Measurements from ENCODE around the gene SIRT1. TPM values are rescaled to one million over a fixed set of nuclear protein-coding genes. Genes with fewer than 3 reads are reported as not detected.

SIRT1 gene
- total RNA-seq, 1 experiment from 2014 or later, result 42.6 TPM

- ChIA-PET CTCF (no interaction called here), POLR2A (ENCODE audit: low non-redundant PET) (no interaction called here)
- no TSS peak for BruUV-seq (replicated peaks)
- no peaks in the 10 kb centered on the region for H3K4me1 ChIP-seq (ENCODE audit: insufficient read depth, low read length, poor library complexity, severe bottlenecking)
- no peak overlapping the region for H3K27ac ChIP-seq (ENCODE audit: low read depth, low read length, poor library complexity, severe bottlenecking)
- H3K27me3 ChIP-seq (replicated peaks; ENCODE audit: insufficient read depth, low read depth, low read length, poor library complexity), result no peaks in the 10 kb centered on the region
- H3K4me3 ChIP-seq (ENCODE audit: low read depth, low read length, poor library complexity, severe bottlenecking), result no peak overlapping the region
- TF ChIP-seq CTCF (conservative IDR thresholded peaks at IDR 0.05; ENCODE audit: low read depth, low read length) (no peak), EZH2 (IDR thresholded peaks at IDR 0.05; ENCODE audit: borderline replicate concordance, low read depth, low read length, poor library complexity, severe bottlenecking) (no peak)
- peaks cover 7% of the 10 kb centered on the region for H3K36me3 ChIP-seq (ENCODE audit: insufficient read depth, low read length, poor library complexity, severe bottlenecking)
- intact Hi-C loops (cut with micrococcal nuclease; ENCODE audit: unreplicated experiment), result no loop called here
- no peak for DNase-seq (ENCODE audit: low spot score)
- no peaks in the 10 kb centered on the region for H3K9me3 ChIP-seq (ENCODE audit: low read depth, low read length, poor library complexity, severe bottlenecking)
Measured at GRCh38 chr10:67943917-67944316, 59.5 kb downstream of the SIRT1 start.

GRCh38 chr10:67955614-67956013 lies 71.2 kb downstream of the SIRT1 start:
- Histone ChIP-seq H3K27me3 (replicated peaks; ENCODE audit: insufficient read depth, low read depth, low read length, poor library complexity) (no peaks in the 10 kb centered on the region), H3K4me3 (ENCODE audit: low read depth, low read length, poor library complexity, severe bottlenecking) (no peak overlapping the region), H3K4me1 (ENCODE audit: insufficient read depth, low read length, poor library complexity, severe bottlenecking) (no peaks in the 10 kb centered on the region), H3K9me3 (ENCODE audit: low read depth, low read length, poor library complexity, severe bottlenecking) (no peaks in the 10 kb centered on the region), H3K27ac (ENCODE audit: low read depth, low read length, poor library complexity, severe bottlenecking) (no peak overlapping the region), H3K36me3 (ENCODE audit: insufficient read depth, low read length, poor library complexity, severe bottlenecking) (no peaks in the 10 kb centered on the region)
- TF ChIP-seq CTCF (conservative IDR thresholded peaks at IDR 0.05; ENCODE audit: low read depth, low read length) (no peak), EZH2 (IDR thresholded peaks at IDR 0.05; ENCODE audit: borderline replicate concordance, low read depth, low read length, poor library complexity, severe bottlenecking) (no peak)
- no peak for DNase-seq (ENCODE audit: low spot score)
- ChIA-PET CTCF (no interaction called here), POLR2A (ENCODE audit: low non-redundant PET) (no interaction called here)
- BruUV-seq (replicated peaks), result no TSS peak
- intact Hi-C loops (cut with micrococcal nuclease; ENCODE audit: unreplicated experiment), result no loop called here

- Histone ChIP-seq H3K9me3 (ENCODE audit: low read depth, low read length, poor library complexity, severe bottlenecking) (no peaks in the 10 kb centered on the region), H3K4me1 (ENCODE audit: insufficient read depth, low read length, poor library complexity, severe bottlenecking) (no peaks in the 10 kb centered on the region), H3K27ac (ENCODE audit: low read depth, low read length, poor library complexity, severe bottlenecking) (no peak overlapping the region), H3K4me3 (ENCODE audit: low read depth, low read length, poor library complexity, severe bottlenecking) (no peak overlapping the region), H3K36me3 (ENCODE audit: insufficient read depth, low read length, poor library complexity, severe bottlenecking) (no peaks in the 10 kb centered on the region), H3K27me3 (replicated peaks; ENCODE audit: insufficient read depth, low read depth, low read length, poor library complexity) (no peaks in the 10 kb centered on the region)
- ChIA-PET POLR2A (ENCODE audit: low non-redundant PET) (no interaction called here), CTCF (no interaction called here)
- DNase-seq (ENCODE audit: low spot score), result no peak
- BruUV-seq (replicated peaks), result no TSS peak
- TF ChIP-seq CTCF (conservative IDR thresholded peaks at IDR 0.05; ENCODE audit: low read depth, low read length) (no peak), EZH2 (IDR thresholded peaks at IDR 0.05; ENCODE audit: borderline replicate concordance, low read depth, low read length, poor library complexity, severe bottlenecking) (no peak)
- intact Hi-C loops (cut with micrococcal nuclease; ENCODE audit: unreplicated experiment), result no loop called here
Measured at GRCh38 chr10:67959839-67960476, 75.5 kb downstream of the SIRT1 start.

Measured in A673 (cell line).